ENCODE measurements around the gene SLC22A3.
"Not testable (repeated sequence)": the region's sequence is repeated elsewhere in the genome, so short reads cannot be mapped to it uniquely, and the experiment has no call there.

Gene SLC22A3, protein sequence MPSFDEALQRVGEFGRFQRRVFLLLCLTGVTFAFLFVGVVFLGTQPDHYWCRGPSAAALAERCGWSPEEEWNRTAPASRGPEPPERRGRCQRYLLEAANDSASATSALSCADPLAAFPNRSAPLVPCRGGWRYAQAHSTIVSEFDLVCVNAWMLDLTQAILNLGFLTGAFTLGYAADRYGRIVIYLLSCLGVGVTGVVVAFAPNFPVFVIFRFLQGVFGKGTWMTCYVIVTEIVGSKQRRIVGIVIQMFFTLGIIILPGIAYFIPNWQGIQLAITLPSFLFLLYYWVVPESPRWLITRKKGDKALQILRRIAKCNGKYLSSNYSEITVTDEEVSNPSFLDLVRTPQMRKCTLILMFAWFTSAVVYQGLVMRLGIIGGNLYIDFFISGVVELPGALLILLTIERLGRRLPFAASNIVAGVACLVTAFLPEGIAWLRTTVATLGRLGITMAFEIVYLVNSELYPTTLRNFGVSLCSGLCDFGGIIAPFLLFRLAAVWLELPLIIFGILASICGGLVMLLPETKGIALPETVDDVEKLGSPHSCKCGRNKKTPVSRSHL

DNA sequence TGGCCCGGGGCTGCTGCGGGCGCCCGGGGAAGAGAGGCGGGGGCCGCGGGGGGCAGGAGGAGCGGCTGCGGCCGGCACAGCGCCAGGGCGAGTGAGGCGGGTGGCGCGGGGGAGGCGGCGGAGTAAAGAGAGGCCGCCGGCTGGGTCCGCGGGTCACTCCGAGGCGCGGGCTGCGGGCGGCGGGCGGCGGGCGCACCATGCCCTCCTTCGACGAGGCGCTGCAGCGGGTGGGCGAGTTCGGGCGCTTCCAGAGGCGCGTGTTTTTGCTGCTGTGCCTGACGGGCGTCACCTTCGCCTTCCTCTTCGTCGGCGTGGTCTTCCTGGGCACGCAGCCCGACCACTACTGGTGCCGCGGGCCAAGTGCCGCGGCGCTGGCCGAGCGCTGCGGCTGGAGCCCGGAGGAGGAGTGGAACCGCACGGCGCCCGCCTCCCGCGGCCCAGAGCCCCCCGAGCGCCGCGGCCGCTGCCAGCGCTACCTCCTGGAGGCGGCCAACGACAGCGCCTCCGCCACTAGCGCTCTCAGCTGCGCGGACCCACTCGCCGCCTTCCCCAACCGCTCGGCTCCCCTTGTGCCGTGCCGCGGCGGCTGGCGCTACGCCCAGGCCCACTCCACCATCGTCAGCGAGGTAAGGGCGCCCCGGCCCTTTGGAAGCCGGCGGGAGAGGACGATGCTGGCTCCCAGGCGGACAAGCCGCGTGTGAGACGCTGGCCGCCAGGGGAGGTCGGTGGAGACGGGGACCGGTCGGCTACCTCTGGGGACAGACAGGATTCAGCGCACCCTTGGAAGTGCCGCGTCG is at the start of gene SLC22A3:
SLC22A3 (plus strand) TSS at position 156 of the 797 bp plus-strand sequence; CDS start at position 198, 42 bp downstream.
- no peak for DNase-seq (ENCODE audit: low spot score)

DNA sequence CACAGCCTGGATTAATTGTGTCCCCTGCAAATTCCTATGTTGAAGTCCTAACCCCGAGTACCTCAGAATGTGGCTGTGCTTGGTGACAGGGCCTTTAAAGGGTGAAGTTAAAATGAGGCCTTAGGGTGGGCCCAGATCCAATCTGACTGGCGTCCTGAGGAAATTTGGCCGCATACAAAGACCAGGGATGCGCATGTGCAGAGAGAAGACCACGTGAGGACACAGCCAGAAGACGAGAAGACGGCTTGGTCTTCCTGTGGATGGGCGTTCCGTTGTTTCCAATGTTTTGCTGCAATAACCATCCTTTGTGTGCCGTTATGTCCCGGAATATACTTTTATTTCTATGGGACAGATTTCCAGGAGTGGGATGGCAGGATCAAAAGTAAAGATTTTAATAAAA is 48.6 kb upstream of the SLC22A3 start:
- DNase-seq (ENCODE audit: low spot score): no peak

DNA sequence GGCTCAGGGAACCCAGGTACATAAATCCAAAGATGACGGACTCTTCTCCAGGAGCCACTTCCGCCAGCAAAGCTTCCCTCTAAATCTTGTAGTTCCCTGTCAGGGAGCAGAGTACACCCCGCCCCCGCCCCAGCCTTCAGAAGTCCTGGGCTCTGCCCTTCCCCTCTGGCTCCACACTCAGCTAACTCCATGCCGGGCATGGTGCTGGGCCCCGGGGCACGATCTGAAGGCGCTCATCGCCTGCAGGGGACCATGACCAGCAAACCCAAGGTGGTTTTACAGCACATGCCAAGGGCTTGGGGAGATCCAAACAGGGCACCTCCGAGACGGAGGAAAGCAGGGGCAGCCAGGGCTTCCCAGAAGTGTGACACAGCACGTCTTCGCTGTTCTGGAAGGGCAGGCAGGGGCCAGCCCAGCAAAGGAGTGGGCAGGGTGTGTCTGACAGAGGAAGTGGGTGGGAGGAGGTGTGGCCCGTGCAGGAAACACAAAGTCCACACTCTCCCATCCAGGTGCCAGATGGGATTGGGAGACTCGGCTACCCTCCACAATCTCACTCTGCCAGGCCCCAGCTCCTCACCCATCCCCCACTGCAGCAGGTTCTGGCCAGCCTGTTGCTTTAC is 48.0 kb upstream of the SLC22A3 start:
- no peak for DNase-seq (ENCODE audit: low spot score)

DNA sequence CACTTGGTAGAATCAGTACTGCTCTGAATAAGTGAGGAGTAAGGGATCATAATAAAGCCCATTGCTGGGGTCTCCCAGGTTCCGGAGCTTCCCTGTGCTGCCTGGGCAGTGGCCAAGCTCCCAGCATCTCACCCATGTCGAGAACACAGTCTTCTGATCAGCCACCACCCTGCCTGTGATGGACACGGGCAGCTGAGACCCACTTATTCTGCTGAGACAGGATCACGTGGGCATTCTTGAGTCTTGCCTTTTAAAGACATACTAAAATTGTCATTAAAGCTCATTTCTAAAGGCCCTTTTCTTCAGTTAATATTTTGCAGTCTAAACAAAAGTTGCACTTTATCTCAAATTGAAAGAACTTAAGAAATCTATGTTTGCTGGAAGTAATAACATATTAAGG is 46.8 kb upstream of the SLC22A3 start:
- no peak for DNase-seq (ENCODE audit: low spot score)

DNA sequence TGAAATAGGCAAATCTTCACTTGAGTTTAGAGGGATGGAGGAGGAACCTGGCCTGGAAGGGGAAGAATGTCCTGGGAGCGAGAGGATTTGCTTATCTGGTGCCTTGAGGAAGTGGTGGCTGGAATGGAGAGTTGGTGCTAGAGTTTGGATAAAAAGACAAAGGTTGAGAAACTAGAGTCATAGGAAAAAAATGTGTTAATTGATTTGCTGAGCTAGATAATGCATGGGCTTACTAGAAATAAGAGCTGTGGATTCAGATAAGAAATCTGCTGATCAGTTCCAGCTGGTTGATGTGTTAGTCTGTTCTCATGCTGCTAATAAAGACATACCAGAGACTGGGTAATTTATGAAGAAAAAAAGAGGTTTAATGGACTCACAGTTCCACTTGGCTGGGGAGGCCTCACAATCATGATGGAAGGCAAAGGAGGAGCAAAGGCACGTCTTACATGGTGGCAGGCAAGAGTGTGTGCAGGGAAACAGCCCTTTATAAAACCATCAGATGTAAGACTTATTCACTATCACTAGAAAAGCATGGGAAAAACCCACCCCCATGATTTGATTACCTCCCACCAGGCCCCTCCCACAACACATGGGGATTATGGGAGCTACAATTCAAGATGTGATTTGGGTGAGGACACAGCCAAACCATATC is 45.6 kb upstream of the SLC22A3 start:
- not testable (repeated sequence) for DNase-seq (ENCODE audit: low spot score)

DNA sequence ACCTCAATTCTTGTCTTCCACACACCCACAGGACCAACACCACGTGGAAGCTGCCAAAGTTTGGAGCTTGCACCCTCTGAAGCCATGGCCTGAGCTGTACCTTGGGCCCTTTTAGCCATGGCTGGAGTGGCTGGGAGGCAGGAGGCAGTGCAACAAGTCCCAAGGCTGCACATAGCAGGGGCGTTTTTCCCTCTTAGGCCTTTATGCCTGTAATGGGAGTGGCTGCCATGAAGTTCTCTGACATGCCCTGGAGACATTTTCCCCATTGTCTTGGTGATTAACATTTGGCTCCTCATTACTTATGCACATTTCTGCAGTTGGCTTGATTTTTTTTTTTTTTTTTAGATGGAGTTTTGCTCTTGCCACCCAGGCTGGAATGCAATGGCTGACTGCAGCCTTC is 44.4 kb upstream of the SLC22A3 start:
- no peak for DNase-seq (ENCODE audit: low spot score)

DNA sequence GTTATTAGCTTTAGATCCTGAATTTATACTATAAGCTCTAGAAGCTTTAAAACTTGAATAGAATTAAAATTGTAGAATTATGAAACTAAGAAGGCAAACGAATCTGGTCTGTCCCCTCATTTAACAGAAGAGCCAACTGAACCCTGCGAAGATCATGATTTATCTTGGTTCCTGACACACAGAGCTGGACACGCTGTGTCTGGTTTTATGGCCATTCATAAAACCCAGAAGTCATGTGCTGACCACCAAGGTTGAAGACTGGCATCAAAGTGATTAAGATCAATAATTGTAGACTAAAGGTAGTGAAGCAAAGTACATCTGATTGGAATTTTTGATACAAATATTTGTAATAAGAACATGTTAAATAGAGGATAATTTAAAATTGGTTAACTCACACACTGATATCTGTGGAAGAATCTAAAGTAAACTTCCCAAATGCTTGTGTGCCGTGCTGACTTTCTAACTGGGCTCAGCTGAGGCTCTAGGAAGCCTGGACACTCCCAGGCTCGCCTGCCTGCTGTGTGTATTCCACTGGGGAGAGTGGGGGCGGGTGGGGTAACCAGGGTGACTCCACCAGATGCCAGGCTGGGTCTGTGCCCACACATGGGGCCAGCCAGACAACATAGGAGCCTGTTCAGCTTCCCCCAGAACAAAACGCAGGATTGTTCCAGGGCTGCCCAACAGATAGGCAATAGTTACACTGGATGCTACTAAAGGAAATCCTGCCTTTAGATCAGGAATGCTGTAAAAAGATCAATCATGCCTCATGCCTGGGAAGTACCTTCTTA is 42.1 kb upstream of the SLC22A3 start:
- DNase-seq (ENCODE audit: low spot score): no peak

DNA sequence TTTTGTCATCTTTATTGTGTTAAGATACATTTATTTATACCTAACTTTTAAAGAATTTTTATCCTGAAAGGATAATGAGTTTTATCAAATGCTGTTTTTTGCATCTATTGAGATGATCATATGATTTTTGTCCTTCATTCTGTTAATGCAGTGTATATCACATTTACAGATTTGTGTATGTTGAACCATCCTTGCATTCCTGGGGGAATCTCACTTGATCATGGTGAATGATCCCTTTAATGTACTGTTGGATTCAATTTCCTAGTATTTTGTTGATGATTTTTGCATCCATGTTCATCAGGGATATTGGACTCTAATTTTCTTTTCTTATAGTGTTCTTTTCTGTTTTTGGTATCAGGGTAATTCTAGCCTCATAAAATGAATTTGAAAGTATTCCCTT is 38.5 kb upstream of the SLC22A3 start:
- no peak for DNase-seq (ENCODE audit: low spot score)

DNA sequence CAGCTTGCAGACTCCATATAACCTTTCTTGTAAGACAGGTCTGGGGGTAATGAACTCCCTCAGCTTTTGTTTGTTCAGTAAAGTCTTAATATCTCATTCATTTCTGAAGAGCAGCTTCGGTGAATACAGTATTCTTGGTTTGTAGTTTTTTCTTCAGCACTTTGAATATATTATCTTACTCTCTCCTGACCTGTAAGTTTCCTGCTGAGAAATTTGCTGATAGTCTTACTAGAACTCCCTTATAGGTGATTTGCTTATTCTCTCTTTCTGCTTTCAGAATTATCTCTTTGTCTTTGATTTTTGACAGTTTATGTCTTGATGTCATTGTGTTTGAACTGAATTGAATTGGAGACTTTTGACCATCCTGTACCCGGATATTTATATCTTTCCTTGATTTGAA is 35.3 kb upstream of the SLC22A3 start:
- no peak for DNase-seq (ENCODE audit: low spot score)

DNA sequence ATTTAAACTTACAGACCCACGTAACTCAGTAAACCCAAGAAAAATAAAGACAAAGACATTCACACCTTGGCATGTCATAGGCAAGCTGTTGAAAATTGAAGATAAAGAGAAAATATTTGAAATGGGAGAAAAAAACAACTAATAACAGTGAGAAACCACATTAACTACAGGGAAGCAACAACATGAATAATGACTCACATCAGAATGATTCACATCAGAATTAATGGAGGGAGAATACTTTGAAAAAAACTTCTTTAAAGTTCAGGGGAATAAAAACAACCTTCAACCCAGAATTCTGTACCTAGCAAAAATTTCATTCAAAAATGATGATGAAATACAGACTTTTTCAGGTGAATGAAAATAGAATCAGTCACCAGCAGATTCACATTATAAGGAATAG is 32.9 kb upstream of the SLC22A3 start:
- DNase-seq (ENCODE audit: low spot score): no peak

DNA sequence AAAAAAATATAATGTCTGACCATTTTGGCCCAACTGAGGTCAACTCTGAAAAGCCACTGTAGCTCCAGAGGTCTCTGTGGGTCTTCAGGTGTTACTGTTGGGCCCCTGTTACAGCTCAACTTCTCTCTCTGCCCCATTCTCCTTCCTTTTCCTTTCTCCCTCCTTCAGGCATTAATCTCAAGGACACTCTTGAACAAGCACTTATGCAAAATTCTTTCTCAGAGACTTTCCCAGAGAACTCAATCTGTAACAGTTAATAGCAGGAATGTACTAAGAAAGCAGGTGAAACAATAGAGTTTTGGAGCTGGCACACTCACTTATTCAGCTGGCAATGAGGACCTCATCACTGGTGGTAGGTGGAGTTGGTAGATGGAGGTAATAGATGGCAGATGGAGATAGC is 31.9 kb upstream of the SLC22A3 start:
- DNase-seq (ENCODE audit: low spot score): no peak

DNA sequence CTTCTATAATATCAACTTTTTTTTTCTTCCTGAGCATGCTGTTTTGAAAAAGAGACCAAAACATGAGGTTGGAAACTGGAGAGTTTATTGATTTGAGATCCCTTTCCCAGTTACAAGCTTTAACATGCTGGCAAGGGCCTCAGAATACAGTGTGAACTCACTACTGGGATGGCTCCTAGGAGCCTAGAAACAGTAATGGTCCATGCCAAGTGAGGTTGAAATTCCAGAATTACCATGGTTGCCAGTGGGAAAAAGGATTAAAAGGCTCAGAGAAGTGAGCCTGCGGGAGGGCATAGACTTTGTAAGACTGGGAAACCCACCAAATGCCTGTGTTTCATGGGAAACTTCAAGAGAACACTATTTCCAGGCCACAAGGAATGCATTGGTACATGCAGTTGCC is 28.9 kb upstream of the SLC22A3 start:
- no peak for DNase-seq (ENCODE audit: low spot score)

DNA sequence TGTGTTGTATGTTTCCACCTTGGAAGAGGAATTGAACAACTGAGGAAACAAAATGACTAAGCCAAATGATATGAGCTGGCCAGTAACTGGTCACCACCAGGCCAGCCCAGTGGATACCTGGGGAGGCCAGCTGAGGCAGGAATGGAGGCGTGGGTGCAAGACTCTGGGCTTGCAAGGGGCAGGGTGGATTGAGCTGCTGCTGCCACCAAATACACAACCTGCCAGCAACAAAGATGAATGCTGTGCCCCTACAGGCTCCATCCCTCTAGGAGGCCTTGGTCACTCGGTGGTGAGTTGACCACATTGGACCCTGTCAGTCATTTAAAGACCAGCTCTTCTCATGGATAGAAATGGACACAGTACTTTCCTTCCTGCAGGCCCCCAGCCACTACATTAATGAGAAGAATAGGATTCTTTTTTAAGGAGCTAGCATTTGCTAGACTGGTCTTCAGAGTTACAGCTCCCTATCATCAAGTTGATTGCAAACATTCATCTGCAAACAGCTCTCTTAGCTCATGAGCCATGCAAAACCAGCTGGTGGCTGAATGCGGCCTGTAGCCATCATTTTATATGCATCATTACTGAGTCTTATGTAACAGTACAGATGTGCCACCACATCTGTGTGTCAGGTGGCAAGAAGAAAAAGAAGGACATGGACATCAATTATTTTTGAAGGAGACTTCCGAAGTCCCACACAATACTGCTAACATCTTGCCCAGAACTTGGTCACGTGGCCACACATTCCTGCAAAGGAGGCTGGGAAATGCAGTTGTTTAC is 26.3 kb upstream of the SLC22A3 start:
- no peak for DNase-seq (ENCODE audit: low spot score)

DNA sequence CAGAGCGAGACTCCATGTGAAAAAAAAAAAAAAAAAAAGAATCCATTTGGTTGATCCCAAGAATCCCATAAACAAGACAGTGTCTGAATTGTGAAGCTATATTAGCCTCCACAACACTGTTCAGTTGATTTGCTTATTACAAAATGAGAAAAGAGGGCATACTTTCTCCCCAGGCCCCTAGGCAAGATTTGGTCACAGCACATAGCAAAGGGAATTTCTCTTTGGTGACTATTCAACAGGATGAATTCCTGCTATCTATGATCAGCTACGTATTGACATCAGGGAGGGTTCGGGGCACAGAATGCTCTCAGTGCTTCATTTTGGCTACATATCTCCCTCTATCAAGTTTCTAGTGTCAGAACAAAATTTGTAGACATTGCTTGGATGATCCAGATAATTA is 20.2 kb upstream of the SLC22A3 start:
- no peak for DNase-seq (ENCODE audit: low spot score)

DNA sequence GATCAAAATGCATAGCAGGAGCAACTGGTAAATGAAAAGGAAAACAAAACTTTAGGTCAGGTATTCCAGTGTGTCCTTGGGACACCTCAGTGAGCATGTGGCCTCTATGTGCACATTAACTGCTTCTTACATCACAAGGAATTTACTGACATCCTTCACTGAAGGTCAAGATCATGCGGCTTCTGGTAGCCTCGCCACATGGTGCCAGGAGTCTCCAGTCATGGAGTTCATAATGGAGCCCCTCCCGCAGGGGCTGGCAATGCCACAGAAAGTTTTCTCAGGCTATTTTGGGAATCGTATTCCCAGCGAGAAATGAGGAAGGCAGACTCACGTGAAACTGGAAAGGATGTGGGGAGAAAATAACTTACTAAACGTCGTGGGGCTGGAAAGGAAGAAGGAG is 19.7 kb upstream of the SLC22A3 start:
- no peak for DNase-seq (ENCODE audit: low spot score)

DNA sequence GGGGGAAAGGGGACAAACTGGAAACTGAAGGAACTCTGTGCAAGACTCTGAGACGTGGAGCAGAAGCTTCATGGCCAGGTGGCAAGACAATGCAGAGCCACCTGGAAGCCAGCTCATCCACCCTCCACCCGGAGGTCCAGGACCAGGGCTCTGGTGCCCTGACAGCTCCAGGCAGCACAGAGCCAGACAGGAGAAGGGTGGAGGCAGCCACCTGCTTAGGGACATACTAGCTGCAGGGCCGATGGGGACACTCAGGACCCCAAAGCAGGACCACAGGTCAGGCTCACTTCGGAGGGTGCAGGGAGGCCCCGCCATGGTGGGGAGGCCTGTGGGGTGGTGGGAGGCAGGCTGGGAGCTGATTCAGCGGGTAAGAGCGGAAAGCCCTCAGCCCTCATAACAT is 19.0 kb upstream of the SLC22A3 start:
- no peak for DNase-seq (ENCODE audit: low spot score)

DNA sequence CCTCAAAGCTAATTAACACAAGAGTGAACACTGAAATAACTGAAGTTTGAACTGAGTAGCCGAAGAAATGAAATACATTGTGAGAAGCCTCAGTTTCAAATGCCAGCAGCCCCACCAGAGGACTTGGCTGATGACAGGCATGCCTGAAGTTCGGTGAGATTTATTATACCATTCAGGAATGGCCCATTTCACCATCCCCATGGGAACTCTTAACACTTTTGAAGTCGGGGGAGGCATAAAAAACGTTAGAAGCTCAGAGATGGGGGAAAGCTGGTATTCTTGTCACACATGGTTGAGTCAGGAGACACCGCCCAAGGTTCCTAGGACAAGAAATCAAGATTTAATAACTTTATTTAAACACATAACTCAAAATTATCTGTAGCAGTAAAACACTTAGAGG is 17.6 kb upstream of the SLC22A3 start:
- no peak for DNase-seq (ENCODE audit: low spot score)

DNA sequence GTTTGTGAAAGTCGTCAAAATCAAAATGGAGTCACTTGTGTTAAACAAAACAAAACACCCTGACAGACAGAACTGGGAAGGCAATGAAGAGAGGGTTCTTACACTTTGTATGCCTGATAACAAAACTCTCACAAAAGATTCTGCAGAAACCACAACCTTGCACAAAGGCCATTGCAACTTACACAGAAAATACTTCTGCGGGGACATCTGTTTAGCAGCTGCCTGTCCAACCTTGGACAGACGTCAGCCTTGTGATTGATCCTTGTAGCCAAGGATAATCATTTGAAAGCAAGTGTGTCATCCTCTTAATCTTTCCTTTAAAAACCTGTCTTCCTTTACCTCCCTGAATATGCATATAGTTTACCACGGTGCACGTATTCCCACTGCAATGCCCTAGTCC is 17.0 kb upstream of the SLC22A3 start:
- no peak for DNase-seq (ENCODE audit: low spot score)

DNA sequence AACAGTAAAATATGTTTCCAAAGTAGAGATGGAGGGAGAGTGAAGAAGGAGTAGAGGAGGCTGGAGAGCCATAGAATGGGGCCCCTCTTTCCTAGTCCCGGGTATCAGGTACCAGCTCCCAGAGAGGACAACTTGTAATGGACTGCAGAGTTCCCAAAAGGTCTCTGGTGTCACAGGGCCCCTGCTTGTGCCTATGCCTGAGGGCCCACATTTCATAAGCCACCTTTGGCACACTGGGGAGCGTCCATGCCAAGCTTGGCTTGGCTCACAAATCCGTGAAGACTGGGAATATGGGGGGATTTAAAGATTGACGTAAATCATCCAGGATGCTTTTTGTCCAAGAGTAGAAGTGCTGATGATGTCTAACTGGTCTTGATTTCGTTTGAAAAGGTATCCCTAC is 16.4 kb upstream of the SLC22A3 start:
- DNase-seq (ENCODE audit: low spot score): no peak

DNA sequence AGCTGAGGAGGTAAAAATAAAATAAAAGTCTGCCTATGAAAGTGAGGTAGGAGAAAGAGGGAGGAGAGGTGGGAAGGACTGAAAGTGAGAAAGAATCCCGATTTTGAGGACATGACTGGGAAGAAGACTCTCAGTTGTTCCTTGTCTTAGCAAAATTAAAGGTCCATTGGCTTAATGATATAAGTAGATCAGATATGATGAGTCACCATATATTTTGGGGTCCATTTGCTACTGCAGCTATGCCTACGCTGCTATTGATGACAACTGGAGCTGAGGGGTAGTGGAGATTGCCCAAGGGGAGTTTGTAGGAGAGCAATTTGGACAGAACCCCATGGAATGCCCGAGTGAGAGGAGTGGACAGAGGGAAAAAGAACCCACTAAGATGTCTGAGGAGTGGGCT is 15.1 kb upstream of the SLC22A3 start:
- DNase-seq (ENCODE audit: low spot score): no peak

DNA sequence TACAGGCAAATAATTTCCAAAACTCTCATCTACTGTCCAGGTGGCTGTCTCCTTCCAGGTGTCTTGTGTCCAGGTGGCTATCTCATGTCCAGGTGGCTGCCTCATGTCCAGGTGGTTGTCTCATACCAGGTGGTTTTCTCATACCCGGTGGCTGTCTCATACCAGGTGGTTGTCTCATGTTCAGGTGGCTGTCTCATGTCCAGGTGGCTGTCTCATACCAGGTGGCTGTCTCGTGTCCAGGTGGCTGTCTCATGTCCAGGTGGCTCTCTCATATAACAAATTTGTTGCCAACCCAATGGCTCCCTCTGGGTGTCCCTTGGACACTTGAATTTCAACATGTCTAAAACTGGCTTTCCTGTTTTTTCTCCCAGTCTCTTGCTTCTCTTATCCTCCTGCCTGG is 14.3 kb upstream of the SLC22A3 start:
- no peak for DNase-seq (ENCODE audit: low spot score)
